ENCODE results near the gene MSI2. TPM values are rescaled to one million over a fixed set of nuclear protein-coding genes. Genes with fewer than 3 reads are reported as not detected.

The MSI2 gene
- total and polyA plus RNA-seq, 2 donors (not counting 1 experiment from before 2014, with no cell fraction given), result 16.1 to 196 TPM

DNA sequence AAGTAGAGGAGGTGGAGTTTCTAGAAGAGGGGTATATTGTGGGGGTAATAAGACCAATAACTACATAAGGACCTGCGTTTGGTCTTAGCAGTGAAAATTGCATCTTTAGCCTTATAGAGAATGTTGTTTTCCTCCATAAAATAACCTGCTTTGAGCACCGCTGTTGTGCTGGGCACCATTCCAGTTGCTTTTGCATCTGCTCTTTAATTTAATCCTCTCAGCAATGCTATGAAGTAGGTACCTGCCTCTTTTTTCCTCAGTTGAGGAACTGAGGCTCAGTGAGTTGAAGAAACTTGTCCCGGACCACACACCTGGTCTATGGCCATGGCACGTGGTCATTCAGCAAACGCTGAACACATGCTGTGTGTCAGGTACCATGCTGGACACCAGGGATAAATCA, 238.1 kb downstream of the MSI2 start:
- WGBS (ENCODE audit: insufficient coverage), result 98% methylated on average over 3 of the region's 5 CpGs
- Histone ChIP-seq H3K4me1 (ENCODE audit: control insufficient read depth in 2 of 2, insufficient read depth in 2 of 2, low read length in 2 of 2) (peaks cover 27 to 34% of the 10 kb centered on the region in 2 donors), H4K20me1 (ENCODE audit: control insufficient read depth, insufficient read depth, low read length, poor library complexity, severe bottlenecking) (peaks cover 17% of the 10 kb centered on the region), H3K27me3 (replicated peaks in 1 of 4; ENCODE audit: control extremely low read depth in 1 of 4, control insufficient read depth in 3 of 4, insufficient read depth in 4 of 4, low read length in 3 of 4) (no peaks in the 10 kb centered on the region), H3K79me2 (ENCODE audit: control insufficient read depth, insufficient read depth, low read length) (peaks cover 71% of the 10 kb centered on the region), H3K4me2 (replicated peaks; ENCODE audit: low read depth, low read length, poor library complexity, severe bottlenecking) (no peak overlapping the region), H3K4me3 (ENCODE audit: control extremely low read depth in 1 of 5, extremely low read depth in 1 of 5, insufficient read depth in 1 of 5, low read depth in 2 of 5, low read length in 4 of 5) (no peak overlapping the region), H3K9ac (ENCODE audit: low read length) (no peak overlapping the region), H2AFZ (ENCODE audit: insufficient read depth, low read depth, low read length, poor library complexity, severe bottlenecking) (no peak overlapping the region), H3K36me3 (replicated peaks in 1 of 2; ENCODE audit: control extremely low read depth in 1 of 2, control insufficient read depth in 1 of 2, extremely low read depth in 1 of 2, insufficient read depth in 2 of 2, low read length in 1 of 2) (no peaks in the 10 kb centered on the region), H3K27ac (ENCODE audit: low read length in 2 of 2) (no peak overlapping the region), H3K9me3 (ENCODE audit: control extremely low read depth in 1 of 3, control insufficient read depth in 2 of 3, insufficient read depth in 1 of 3, low read length in 2 of 3) (no peaks in the 10 kb centered on the region)
- CTCF ChIA-PET, result no interaction called here
- TF ChIP-seq, protein P1, sequence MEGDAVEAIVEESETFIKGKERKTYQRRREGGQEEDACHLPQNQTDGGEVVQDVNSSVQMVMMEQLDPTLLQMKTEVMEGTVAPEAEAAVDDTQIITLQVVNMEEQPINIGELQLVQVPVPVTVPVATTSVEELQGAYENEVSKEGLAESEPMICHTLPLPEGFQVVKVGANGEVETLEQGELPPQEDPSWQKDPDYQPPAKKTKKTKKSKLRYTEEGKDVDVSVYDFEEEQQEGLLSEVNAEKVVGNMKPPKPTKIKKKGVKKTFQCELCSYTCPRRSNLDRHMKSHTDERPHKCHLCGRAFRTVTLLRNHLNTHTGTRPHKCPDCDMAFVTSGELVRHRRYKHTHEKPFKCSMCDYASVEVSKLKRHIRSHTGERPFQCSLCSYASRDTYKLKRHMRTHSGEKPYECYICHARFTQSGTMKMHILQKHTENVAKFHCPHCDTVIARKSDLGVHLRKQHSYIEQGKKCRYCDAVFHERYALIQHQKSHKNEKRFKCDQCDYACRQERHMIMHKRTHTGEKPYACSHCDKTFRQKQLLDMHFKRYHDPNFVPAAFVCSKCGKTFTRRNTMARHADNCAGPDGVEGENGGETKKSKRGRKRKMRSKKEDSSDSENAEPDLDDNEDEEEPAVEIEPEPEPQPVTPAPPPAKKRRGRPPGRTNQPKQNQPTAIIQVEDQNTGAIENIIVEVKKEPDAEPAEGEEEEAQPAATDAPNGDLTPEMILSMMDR (IDR thresholded peaks at IDR 0.05), result no peak
- no peak for TF ChIP-seq EZH2 (IDR thresholded peaks at IDR 0.05; ENCODE audit: borderline replicate concordance, insufficient read depth, low read depth, low read length, poor library complexity, severe bottlenecking)
- Mint-ChIP-seq H3K4me3 (no peak overlapping the region), H3K27ac (no peak overlapping the region), H3K4me1 (peaks cover 56% of the 10 kb centered on the region), H3K27me3 (no peaks in the 10 kb centered on the region), H3K9me3 (ENCODE audit: insufficient read depth) (no peaks in the 10 kb centered on the region)
- intact Hi-C loops (cut with micrococcal nuclease), result no loop called here
- ATAC-seq (ENCODE audit: low read depth) (no peak), DNase-seq (no peak)
- POLR2A ChIA-PET, result no interaction called here

GRCh38 chr17:57495771-57496170, 239.4 kb downstream of the MSI2 start:
- Mint-ChIP-seq H3K4me1 (peaks cover 56% of the 10 kb centered on the region), H3K4me3 (no peak overlapping the region), H3K27me3 (no peaks in the 10 kb centered on the region), H3K27ac (no peak overlapping the region), H3K9me3 (ENCODE audit: insufficient read depth) (no peaks in the 10 kb centered on the region)
- no peak for DNase-seq
- Histone ChIP-seq H3K9me3 (ENCODE audit: control extremely low read depth in 1 of 3, control insufficient read depth in 2 of 3, insufficient read depth in 1 of 3, low read length in 2 of 3) (no peaks in the 10 kb centered on the region), H3K79me2 (ENCODE audit: control insufficient read depth, insufficient read depth, low read length) (peaks cover 77% of the 10 kb centered on the region), H3K27me3 (replicated peaks in 1 of 4; ENCODE audit: control extremely low read depth in 1 of 4, control insufficient read depth in 3 of 4, insufficient read depth in 4 of 4, low read length in 3 of 4) (no peaks in the 10 kb centered on the region), H2AFZ (ENCODE audit: insufficient read depth, low read depth, low read length, poor library complexity, severe bottlenecking) (no peak overlapping the region), H3K4me2 (replicated peaks; ENCODE audit: low read depth, low read length, poor library complexity, severe bottlenecking) (no peak overlapping the region), H4K20me1 (ENCODE audit: control insufficient read depth, insufficient read depth, low read length, poor library complexity, severe bottlenecking) (peaks cover 17% of the 10 kb centered on the region), H3K36me3 (replicated peaks in 1 of 2; ENCODE audit: control extremely low read depth in 1 of 2, control insufficient read depth in 1 of 2, extremely low read depth in 1 of 2, insufficient read depth in 2 of 2, low read length in 1 of 2) (no peaks in the 10 kb centered on the region), H3K4me1 (ENCODE audit: control insufficient read depth in 2 of 2, insufficient read depth in 2 of 2, low read length in 2 of 2) (peaks cover 27 to 34% of the 10 kb centered on the region in 2 donors), H3K27ac (ENCODE audit: low read length in 2 of 2) (no peak overlapping the region), H3K9ac (ENCODE audit: low read length) (no peak overlapping the region), H3K4me3 (ENCODE audit: control extremely low read depth in 1 of 5, extremely low read depth in 1 of 5, insufficient read depth in 1 of 5, low read depth in 2 of 5, low read length in 4 of 5) (no peak overlapping the region)
- 100% methylated on average over 2 of the region's 6 CpGs for WGBS (ENCODE audit: insufficient coverage)
- no peak for ATAC-seq (ENCODE audit: low read depth)
- TF ChIP-seq EZH2 (IDR thresholded peaks at IDR 0.05; ENCODE audit: borderline replicate concordance, insufficient read depth, low read depth, low read length, poor library complexity, severe bottlenecking), result no peak
- CTCF ChIA-PET, result no interaction called here
- POLR2A ChIA-PET, result no interaction called here
- intact Hi-C loops (cut with micrococcal nuclease), result no loop called here

Data from B cell (primary cell).